HL-60/S4 (cell line): Measurements from ENCODE around the gene IFNW1.

Source experiments
- in situ Hi-C: fragments of 300-500 bp; cut with MboI; formaldehyde crosslinking; loops from 2 replicates; pipeline ENCODE4 v1.14.3; 2022; ENCODE audit warnings: low sequenced_read_pairs

The IFNW1 gene

DNA sequence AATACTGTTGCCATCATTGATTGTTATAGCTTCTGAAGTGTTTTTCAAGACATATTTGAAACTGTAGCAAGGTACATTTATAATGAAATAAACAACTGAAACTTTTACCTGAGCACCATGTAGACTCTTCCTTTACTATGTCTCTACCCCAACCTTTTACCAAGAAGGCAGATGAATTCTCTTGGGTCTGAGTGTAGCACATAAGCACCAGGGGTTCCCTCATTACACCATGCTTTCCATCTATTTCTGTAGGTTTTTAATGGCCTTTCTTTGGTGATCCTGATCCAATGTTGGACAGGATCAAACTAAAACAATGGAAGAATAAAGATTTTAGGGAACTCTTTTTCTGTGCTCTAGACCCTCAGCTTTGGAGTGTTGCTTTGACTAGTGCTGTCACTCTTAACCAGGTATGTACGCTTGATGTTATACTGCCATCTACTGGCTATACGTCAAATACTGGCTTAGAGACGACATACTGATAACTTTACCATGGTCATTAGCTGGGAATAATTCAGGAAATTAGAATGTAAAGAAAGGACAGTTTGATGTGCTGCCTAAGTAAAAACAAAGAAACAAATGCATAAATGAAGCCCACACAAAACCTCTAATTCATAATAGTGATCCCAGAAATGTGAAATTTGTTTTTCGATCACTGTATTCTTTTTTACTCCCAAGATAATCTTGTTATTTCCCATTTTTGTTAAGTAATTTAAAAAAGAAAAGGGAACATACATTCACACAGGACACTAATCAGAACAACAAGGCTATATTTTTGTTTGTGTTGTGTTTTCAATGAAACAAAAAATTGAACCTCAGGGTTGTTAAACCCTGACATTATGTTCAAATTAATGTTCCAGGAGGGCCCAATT, 30.7 kb downstream of the IFNW1 start:
- in situ Hi-C loops: no loop called here

DNA sequence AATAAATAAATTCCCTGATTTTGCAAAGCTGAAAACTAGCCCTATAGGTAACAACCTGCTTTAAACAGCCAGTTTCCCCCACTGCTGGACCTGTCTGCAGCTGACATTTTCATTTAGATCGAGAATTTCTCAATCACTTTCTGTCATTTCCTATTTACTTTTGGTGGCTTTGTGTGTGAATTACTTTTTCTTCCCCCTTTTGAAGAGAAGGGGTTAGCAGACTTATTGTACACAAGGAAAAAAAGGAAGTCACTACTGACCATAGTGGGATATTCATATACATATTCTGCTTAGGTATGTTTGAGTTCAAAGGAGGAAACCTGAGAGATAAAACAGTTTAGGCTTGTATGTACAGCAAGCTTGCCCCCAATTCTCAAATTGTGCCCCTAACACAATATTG, 36.8 kb downstream of the IFNW1 start:
- in situ Hi-C loops: no loop called here

DNA sequence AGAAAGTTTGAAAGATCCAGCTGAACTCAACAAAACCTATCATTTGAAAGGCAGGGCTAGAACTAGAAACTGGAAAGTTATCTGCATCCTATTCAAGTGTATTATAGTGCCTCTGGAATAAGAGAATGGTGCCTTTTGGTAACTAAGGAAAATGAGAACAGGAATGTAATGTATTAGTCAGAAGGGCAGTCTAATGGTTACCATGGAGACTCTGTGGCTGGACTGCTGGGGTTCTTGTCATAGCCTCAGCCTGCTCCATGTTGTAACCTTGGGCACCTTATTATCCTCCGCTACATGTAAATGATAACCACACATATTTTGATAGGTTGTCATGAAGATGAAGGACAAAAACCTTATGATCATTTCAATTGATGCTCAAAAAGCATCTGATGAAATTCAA, 39.3 kb downstream of the IFNW1 start:
- in situ Hi-C loops: no loop called here

DNA sequence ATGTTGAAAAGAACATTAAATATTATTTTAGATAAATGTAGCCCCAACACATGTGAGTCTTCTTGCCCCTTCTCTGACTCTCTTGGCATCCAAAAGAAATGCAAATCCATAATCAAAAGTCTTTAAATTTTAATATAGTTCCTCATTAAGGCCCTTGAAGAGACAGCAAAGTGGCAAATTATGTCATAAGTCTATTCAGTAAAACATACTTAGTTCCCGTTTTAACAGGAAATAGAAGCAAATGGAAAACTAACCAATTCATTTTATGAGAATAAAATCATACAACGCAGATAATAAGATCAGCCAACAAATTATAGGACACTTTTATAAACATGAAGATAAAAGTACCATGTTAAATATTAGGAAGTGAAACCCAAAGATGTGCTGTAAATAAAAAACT, 43.8 kb downstream of the IFNW1 start:
- in situ Hi-C loops: no loop called here

DNA sequence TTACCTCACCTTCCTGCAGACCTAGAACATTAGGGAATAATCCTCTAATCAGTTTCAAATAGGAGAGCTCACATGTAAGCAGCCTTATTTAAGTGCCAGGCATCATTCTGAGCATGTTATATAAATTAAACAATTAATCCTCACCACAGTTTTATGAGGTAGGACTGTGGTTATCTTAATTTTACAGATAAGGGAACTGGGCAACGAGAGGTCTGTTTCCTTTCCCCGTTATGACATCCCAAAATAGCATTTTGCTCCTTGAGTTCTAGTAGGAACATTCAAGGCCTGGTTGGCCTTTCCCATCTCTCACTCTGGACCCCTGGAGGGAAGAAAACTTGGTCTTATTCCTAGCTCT, 44.8 kb downstream of the IFNW1 start:
- in situ Hi-C loops: no loop called here

DNA sequence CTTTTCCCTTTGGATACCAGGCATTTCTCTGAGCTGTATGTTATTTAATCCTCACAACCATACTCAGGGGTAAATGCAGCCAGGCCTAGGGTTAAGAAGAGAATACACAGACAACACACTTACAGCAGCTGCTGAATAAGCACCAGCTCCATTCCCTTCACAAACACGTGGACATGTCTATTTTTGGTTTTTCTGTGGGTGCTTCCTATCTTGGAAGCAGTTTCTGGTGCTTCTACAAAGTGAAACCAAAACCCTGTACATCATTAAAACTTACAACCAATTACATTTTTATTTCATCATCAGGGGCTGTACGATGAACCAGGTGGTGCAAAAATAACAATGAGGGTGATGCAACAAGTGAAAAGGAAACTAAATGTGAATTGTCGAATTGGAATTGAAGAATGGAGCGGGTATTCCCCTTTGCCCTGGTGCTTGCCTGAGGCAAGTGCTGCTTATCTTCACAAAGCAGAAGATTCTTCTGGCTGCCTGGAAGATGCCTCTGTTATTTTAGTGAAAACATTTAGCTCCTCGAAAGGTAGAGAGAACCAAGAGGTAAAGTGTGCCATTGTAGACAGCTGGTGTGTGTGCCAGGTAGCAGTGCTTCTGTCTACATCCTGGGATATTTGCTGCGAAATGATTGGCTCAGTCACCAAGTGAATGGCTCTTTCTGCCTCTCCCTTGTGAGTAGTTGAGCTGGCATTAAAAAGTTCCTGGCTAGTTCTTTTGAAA, 45.3 kb downstream of the IFNW1 start:
- in situ Hi-C loops: no loop called here

DNA sequence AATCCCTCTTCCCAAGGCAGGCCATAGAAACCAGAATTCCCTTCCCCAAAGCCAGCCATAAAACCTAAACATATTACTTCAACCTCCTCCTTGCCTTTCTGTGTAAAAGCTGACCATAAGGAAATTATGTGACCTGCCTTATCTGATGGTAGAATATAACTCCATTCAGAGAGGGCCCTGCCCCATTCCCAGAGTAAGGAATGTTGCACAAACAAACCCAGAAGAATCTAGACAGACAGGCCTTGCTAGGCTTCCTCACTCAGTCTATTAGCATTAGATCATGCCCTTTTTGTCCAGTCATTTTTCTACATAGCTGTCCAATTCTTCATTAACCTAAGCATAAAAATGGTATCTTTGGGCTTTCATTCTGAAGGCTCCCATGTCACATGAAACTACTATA, 46.1 kb downstream of the IFNW1 start:
- in situ Hi-C loops: no loop called here
